ENCODE results near the gene NRXN3. TPM values are rescaled to one million over a fixed set of nuclear protein-coding genes. Genes with fewer than 3 reads are reported as not detected.

Gene NRXN3
- total and polyA plus RNA-seq, 2 of the 13 experiments (the other 11 are each of a cell fraction or from before 2014, with no cell fraction given), result 0.03 TPM; not detected in 1

DNA sequence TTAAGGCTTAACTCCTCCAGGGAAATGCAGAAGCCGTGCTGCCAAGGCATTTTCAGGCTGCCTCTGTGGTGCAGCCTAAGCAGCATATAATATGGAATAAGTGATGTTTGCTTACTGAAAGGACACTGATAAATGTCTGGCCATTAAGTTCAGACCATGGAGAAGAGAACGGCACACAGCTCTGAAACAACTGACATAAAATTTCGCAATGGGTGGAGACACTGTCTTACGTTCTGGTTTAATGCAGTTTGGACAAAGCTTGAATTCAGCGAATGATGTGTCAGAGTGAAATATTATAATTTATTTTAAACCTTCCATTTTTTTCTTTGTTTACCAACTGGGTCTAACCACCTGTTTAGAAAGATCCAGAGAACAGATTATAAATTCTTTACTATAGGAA is 27.2 kb upstream of the NRXN3 start (continued):
- TF ChIP-seq ZNF230 (CRISPR knock-in tag; IDR thresholded peaks at IDR 0.05) (no peak), ZNF101 (CRISPR knock-in tag; IDR thresholded peaks at IDR 0.05; ENCODE audit: borderline replicate concordance, low read depth) (no peak)
- TF ChIP-seq, protein P1, sequence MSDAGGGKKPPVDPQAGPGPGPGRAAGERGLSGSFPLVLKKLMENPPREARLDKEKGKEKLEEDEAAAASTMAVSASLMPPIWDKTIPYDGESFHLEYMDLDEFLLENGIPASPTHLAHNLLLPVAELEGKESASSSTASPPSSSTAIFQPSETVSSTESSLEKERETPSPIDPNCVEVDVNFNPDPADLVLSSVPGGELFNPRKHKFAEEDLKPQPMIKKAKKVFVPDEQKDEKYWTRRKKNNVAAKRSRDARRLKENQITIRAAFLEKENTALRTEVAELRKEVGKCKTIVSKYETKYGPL (CRISPR knock-in tag; IDR thresholded peaks at IDR 0.05), result no peak

DNA sequence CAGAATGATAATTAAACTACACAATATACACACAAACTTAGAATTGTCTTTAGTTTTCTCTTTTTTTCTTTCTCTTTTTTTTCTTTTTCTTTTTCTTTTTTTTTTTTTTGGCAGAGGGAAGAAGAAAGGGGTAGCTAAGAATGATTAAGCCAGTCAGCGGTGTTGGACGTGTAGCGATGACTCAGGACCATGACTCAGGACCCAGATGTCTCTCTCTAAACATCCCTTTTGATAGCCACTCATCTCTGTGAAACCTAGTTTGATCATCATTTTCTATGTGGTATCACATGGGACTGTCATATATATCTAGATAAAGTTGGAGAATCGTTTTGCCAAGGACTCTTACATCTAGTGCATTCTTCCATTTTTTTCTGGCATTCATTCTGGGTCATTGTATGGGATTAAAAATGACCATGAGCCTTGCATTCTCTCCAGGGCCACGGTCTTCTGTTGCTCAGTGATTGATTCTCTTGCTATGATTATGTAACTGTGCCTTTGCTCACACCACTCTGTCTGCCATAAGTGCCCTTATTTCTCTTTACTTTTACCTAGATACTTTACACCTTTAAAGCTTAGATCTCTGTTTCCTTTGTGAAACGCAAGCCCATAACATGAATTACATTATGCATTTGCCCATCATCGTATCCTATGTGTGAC is 26.6 kb upstream of the NRXN3 start:
- Histone ChIP-seq H3K4me1 (ENCODE audit: insufficient read depth, low read length) (no peaks in the 10 kb centered on the region), H3K36me3 (replicated peaks in 1 of 2; ENCODE audit: control insufficient read depth in 1 of 2, insufficient read depth in 2 of 2, low read length in 2 of 2) (no peaks in the 10 kb centered on the region), H3K9ac (ENCODE audit: insufficient read depth, low read depth, low read length) (no peak overlapping the region), H4K20me1 (ENCODE audit: insufficient read depth, low read length) (no peaks in the 10 kb centered on the region), H3K27ac (ENCODE audit: extremely low read length, insufficient read depth, low read length) (no peak overlapping the region), H3K79me2 (ENCODE audit: insufficient read depth, low read length) (no peaks in the 10 kb centered on the region), H3K4me3 (replicated peaks in 1 of 3; ENCODE audit: insufficient read depth in 1 of 3, low read depth in 2 of 3, low read length in 3 of 3) (no peak overlapping the region), H3K9me3 (ENCODE audit: low read length) (no peaks in the 10 kb centered on the region), H2AFZ (ENCODE audit: low read length) (no peak overlapping the region), H3K4me2 (ENCODE audit: low read depth, low read length) (no peak overlapping the region), H3K27me3 (ENCODE audit: control insufficient read depth in 1 of 2, insufficient read depth in 2 of 2, low read length in 2 of 2) (no peaks in the 10 kb centered on the region; a peak in 1 of 5 replicates)
- intact Hi-C loops (cut with micrococcal nuclease; ENCODE audit: unreplicated experiment), result no loop called here
- WGBS (ENCODE audit: low lambda C conversion rate), result 16% methylated on average over 7 of the region's 7 CpGs
- POLR2A ChIA-PET, result no interaction called here
- FAIRE-seq (no peak), ATAC-seq (no peak), DNase-seq (ENCODE audit: low spot score) (no peak)
- CTCF ChIA-PET (ENCODE audit: low intra/inter-chr PET ratio, low total read pairs), result no interaction called here
- no TSS peak for BruUV-seq (replicated peaks)
- in situ Hi-C loops (cut with HindIII; ENCODE audit: extremely low pct_ligation_motif_present, low pct_unique_long_range_greater_than_20kb), result no loop called here
- TF ChIP-seq, protein P2, sequence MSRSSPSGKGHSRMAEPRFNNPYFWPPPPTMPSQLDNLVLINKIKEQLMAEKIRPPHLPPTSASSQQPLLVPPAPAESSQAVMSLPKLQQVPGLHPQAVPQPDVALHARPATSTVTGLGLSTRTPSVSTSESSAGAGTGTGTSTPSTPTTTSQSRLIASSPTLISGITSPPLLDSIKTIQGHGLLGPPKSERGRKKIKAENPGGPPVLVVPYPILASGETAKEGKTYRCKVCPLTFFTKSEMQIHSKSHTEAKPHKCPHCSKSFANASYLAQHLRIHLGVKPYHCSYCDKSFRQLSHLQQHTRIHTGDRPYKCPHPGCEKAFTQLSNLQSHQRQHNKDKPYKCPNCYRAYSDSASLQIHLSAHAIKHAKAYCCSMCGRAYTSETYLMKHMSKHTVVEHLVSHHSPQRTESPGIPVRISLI (CRISPR knock-in tag; IDR thresholded peaks at IDR 0.05; ENCODE audit: borderline replicate concordance), result no peak
- TF ChIP-seq, protein P3, sequence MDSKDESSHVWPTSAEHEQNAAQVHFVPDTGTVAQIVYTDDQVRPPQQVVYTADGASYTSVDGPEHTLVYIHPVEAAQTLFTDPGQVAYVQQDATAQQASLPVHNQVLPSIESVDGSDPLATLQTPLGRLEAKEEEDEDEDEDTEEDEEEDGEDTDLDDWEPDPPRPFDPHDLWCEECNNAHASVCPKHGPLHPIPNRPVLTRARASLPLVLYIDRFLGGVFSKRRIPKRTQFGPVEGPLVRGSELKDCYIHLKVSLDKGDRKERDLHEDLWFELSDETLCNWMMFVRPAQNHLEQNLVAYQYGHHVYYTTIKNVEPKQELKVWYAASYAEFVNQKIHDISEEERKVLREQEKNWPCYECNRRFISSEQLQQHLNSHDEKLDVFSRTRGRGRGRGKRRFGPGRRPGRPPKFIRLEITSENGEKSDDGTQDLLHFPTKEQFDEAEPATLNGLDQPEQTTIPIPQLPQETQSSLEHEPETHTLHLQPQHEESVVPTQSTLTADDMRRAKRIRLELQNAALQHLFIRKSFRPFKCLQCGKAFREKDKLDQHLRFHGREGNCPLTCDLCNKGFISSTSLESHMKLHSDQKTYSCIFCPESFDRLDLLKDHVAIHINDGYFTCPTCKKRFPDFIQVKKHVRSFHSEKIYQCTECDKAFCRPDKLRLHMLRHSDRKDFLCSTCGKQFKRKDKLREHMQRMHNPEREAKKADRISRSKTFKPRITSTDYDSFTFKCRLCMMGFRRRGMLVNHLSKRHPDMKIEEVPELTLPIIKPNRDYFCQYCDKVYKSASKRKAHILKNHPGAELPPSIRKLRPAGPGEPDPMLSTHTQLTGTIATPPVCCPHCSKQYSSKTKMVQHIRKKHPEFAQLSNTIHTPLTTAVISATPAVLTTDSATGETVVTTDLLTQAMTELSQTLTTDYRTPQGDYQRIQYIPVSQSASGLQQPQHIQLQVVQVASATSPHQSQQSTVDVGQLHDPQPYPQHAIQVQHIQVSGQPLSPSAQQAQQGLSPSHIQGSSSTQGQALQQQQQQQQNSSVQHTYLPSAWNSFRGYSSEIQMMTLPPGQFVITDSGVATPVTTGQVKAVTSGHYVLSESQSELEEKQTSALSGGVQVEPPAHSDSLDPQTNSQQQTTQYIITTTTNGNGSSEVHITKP (CRISPR knock-in tag; IDR thresholded peaks at IDR 0.05; ENCODE audit: low read depth), result no peak
- TF ChIP-seq ARNTL (CRISPR knock-in tag; IDR thresholded peaks at IDR 0.05) (no peak), ZMYM2 (CRISPR knock-in tag; IDR thresholded peaks at IDR 0.05) (no peak), ZNF136 (CRISPR knock-in tag; IDR thresholded peaks at IDR 0.05; ENCODE audit: low read depth) (no peak), SOX5 (CRISPR knock-in tag; IDR thresholded peaks at IDR 0.05; ENCODE audit: borderline replicate concordance) (no peak), NFATC3 (CRISPR knock-in tag; IDR thresholded peaks at IDR 0.05) (no peak), ZNF451 (CRISPR knock-in tag; IDR thresholded peaks at IDR 0.05) (no peak), LCORL (IDR thresholded peaks at IDR 0.05) (no peak), LCORL (CRISPR knock-in tag; IDR thresholded peaks at IDR 0.05) (no peak), ZNF256 (CRISPR knock-in tag; conservative IDR thresholded peaks at IDR 0.05) (no peak)
- TF ChIP-seq, protein P4, sequence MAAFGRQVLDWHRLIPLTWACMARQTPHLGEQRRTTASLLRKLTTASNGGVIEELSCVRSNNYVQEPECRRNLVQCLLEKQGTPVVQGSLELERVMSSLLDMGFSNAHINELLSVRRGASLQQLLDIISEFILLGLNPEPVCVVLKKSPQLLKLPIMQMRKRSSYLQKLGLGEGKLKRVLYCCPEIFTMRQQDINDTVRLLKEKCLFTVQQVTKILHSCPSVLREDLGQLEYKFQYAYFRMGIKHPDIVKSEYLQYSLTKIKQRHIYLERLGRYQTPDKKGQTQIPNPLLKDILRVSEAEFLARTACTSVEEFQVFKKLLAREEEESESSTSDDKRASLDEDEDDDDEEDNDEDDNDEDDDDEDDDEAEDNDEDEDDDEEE (CRISPR knock-in tag; IDR thresholded peaks at IDR 0.05), result no peak
- TF ChIP-seq, protein P5, sequence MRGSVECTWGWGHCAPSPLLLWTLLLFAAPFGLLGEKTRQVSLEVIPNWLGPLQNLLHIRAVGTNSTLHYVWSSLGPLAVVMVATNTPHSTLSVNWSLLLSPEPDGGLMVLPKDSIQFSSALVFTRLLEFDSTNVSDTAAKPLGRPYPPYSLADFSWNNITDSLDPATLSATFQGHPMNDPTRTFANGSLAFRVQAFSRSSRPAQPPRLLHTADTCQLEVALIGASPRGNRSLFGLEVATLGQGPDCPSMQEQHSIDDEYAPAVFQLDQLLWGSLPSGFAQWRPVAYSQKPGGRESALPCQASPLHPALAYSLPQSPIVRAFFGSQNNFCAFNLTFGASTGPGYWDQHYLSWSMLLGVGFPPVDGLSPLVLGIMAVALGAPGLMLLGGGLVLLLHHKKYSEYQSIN (CRISPR knock-in tag; IDR thresholded peaks at IDR 0.05; ENCODE audit: borderline replicate concordance), result no peak

All from HepG2 (cell line).